ENCODE data around the gene ESR2. TPM values are rescaled to one million over a fixed set of nuclear protein-coding genes. Genes with fewer than 3 reads are reported as not detected.
"Not testable (repeated sequence)": the region's sequence is repeated elsewhere in the genome, so short reads cannot be mapped to it uniquely, and the experiment has no call there.

Gene ESR2
- under 1 TPM; 0.14 to 0.39 TPM for total RNA-seq

GRCh38 chr14:64293976-64294671 lies at the start of gene ESR2:
Gene ESR2, minus strand, starts transcription at chr14:64294371. Its CDS starts 11,386 bp downstream, at chr14:64282985.
- peak in 1 of 2 donors; percentile 3 for ATAC-seq
- no peaks in the 10 kb centered on the region for H3K9me3 Mint-ChIP-seq
- peak within 1 kb of the TSS in 1 of 2 donors; percentile 62 for H3K27ac Mint-ChIP-seq
- DNase-seq (ENCODE audit: low spot score in 2 of 2) = peak in 1 of 2 donors; percentile 21
- H3K36me3 Mint-ChIP-seq = no peaks in the 10 kb centered on the region

DNA sequence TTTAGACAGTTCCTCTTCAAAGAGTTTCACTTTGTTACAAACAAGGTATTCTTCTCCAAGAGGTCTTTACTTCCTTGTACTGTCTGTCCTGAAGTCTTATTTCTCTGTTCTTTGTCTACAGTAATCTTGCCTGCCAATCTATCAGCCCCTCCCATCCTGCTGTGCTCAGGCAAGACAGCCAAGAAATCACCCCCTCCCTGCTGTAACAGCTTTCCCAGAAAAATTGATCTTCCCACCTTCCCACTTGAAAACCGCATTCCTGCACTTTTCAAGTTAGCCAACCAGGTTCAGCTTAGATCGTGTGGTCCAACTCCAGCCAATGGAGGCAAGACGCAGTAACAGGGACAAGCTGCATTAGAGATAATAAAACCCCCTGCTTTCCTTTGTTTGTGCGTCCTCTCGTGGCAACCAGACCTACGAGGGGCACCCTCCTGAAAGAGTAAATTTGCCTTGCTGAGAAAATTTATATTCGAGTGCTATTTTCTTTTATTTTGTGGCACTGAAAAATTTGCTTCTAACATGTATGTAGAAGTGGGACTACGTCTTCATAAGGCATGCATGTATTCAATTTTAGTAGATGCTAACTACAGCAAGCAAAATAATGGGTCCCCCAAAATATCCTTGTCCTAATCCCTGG lies 46.5 kb upstream of the ESR2 start:
- Mint-ChIP-seq H3K27ac (peak overlapping the region in 1 of 2 donors; percentile 54), H3K9me3 (peaks cover 8 to 11% of the 10 kb centered on the region in 2 donors), H3K36me3 (peaks cover 7 to 9% of the 10 kb centered on the region in 2 donors)
- DNase-seq (ENCODE audit: low spot score in 2 of 2) = no peak
- no peak for ATAC-seq

GRCh38 chr14:64338616-64339316 lies 44.6 kb upstream of the ESR2 start:
- Mint-ChIP-seq H3K9me3 (peaks cover 8 to 11% of the 10 kb centered on the region in 2 donors), H3K36me3 (peaks cover 7 to 9% of the 10 kb centered on the region in 2 donors), H3K27ac (peak overlapping the region; percentile 90 to 98)
- ATAC-seq (peak; percentile 93), DNase-seq (ENCODE audit: low spot score in 2 of 2) (peak; percentile 81 to 95)

- peak; percentile 70 to 74 for ATAC-seq
- H3K9me3 Mint-ChIP-seq = peaks cover 8 to 11% of the 10 kb centered on the region in 2 donors
- DNase-seq (ENCODE audit: low spot score in 2 of 2) = peak; percentile 63 to 67
- H3K27ac Mint-ChIP-seq = peak overlapping the region; percentile 90 to 98
- H3K36me3 Mint-ChIP-seq = peaks cover 7 to 9% of the 10 kb centered on the region in 2 donors
Measured at GRCh38 chr14:64337888-64338615, 43.9 kb upstream of the ESR2 start.

DNA sequence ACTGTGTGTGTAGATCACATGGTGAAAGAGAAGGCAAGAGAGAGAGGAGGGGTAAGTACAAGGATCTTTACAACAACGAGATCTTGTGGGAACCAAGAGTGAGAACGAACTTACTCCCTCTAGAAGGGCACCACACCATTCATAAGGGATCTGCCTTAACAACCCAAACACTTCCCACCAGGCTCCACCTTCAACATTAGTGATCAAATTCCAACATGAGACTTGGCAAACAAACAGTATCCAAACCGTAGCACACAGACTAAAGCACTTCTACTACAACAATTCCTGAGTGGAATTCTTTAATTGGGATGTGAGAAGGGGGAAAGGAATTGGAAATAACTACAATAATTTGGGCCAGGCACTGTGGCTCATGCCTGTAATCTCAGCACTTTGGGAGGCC lies 35.0 kb upstream of the ESR2 start:
- ATAC-seq (no peak), DNase-seq (ENCODE audit: low spot score in 2 of 2) (no peak)
- H3K27ac Mint-ChIP-seq = no peak overlapping the region
- H3K9me3 Mint-ChIP-seq = no peaks in the 10 kb centered on the region
- H3K36me3 Mint-ChIP-seq = no peaks in the 10 kb centered on the region

DNA sequence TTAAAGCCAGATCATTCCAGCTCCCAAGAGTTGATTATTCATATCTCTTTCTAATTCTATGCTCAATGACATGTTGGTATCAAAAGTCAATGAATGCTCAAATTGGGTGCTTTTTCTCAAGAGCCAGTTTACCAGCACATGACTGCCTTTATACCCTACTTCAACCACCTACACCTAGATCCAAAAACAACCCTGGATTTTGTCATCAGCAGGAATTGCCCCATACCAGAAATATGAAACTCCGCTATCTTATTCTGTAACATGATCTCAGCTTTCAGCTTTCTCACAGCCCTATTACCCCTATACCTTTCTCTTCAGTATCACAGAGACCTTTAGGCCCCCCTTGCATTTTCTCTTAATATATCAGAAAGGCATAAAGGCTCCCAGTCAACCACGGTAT lies 32.3 kb upstream of the ESR2 start:
- DNase-seq (ENCODE audit: low spot score in 2 of 2) (no peak), ATAC-seq (no peak)
- no peaks in the 10 kb centered on the region for H3K36me3 Mint-ChIP-seq
- H3K27ac Mint-ChIP-seq = no peak overlapping the region
- H3K9me3 Mint-ChIP-seq = no peaks in the 10 kb centered on the region

GRCh38 chr14:64324895-64325294 lies 30.7 kb upstream of the ESR2 start:
- Mint-ChIP-seq H3K36me3 (no peaks in the 10 kb centered on the region), H3K9me3 (no peaks in the 10 kb centered on the region), H3K27ac (no peak overlapping the region)
- no peak for ATAC-seq
- no peak for DNase-seq (ENCODE audit: low spot score in 2 of 2)

GRCh38 chr14:64324461-64324860 lies 30.3 kb upstream of the ESR2 start:
- ATAC-seq (no peak), DNase-seq (ENCODE audit: low spot score in 2 of 2) (no peak)
- Mint-ChIP-seq H3K9me3 (no peaks in the 10 kb centered on the region), H3K36me3 (no peaks in the 10 kb centered on the region), H3K27ac (no peak overlapping the region)

DNA sequence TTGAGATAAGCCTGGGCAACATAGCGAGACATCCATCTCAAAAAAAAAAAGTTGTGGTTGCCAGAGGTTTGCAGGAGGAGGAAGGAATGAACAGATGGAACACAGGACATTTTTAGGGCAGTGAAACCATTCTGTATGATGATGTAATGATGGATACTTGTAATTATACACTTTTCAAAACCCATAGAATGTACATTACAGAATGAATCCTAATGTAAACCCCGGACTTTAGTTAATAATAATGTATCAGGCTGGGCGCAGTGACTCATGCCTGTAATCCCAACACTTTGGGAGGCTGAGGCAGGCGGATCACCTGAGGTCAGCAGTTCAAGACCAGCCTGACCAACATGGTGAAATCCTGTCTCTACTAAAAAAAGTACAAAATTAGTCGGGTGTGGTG lies 26.2 kb upstream of the ESR2 start:
- not testable (repeated sequence) for H3K9me3 Mint-ChIP-seq; H3K36me3 Mint-ChIP-seq; ATAC-seq; H3K27ac Mint-ChIP-seq; DNase-seq (ENCODE audit: low spot score in 2 of 2)

GRCh38 chr14:64318695-64319094 lies 24.5 kb upstream of the ESR2 start:
- not testable (repeated sequence) for DNase-seq (ENCODE audit: low spot score in 2 of 2); ATAC-seq; H3K9me3 Mint-ChIP-seq; H3K36me3 Mint-ChIP-seq; H3K27ac Mint-ChIP-seq

GRCh38 chr14:64303471-64303917 lies 9.3 kb upstream of the ESR2 start:
- ATAC-seq (peak; percentile 60 to 67), DNase-seq (ENCODE audit: low spot score in 2 of 2) (no peak)
- H3K36me3 Mint-ChIP-seq = no peaks in the 10 kb centered on the region
- no peaks in the 10 kb centered on the region for H3K9me3 Mint-ChIP-seq
- H3K27ac Mint-ChIP-seq = no peak overlapping the region

GRCh38 chr14:64298773-64299172 lies 4.6 kb upstream of the ESR2 start:
- no peak for DNase-seq (ENCODE audit: low spot score in 2 of 2)
- no peak overlapping the region for H3K27ac Mint-ChIP-seq

GRCh38 chr14:64296561-64296960 lies 2.4 kb upstream of the ESR2 start:
- peak; percentile 26 to 58 for ATAC-seq
- no peak for DNase-seq (ENCODE audit: low spot score in 2 of 2)
- no peaks in the 10 kb centered on the region for H3K9me3 Mint-ChIP-seq
- H3K27ac Mint-ChIP-seq = no peak overlapping the region
- H3K36me3 Mint-ChIP-seq = no peaks in the 10 kb centered on the region

More at GRCh38 chr14:64298773-64299172, 4.6 kb upstream of the ESR2 start:
- no peaks in the 10 kb centered on the region for H3K36me3 Mint-ChIP-seq
- H3K9me3 Mint-ChIP-seq = no peaks in the 10 kb centered on the region
- ATAC-seq = no peak

- no peaks in the 10 kb centered on the region for H3K36me3 Mint-ChIP-seq
- DNase-seq (ENCODE audit: low spot score in 2 of 2) (peak; percentile 75 to 96), ATAC-seq (peak; percentile 79 to 87)
- H3K27ac Mint-ChIP-seq = peak overlapping the region in 1 of 2 donors; percentile 62
- H3K9me3 Mint-ChIP-seq = no peaks in the 10 kb centered on the region
Measured at GRCh38 chr14:64294672-64295413, 672 bp upstream of the ESR2 start.

DNA sequence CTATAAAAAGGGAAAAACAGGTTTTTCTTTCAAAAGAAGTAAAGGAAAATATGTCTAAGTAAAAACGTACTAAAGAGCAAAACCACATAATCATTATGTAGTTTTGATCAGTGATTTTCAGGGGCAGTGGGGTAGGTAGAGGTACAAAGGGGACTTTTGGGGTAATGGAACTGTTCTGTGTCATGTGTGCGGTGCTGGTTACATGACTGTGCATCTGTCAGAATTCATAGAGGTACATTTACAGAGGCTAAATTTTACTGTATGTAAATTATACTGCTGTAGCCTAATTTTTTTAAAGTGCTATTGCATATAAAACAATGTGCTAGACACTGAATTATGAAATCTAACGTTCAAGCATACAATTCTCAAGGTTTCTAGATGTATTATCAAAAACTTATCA lies 2.0 kb downstream of the ESR2 start:
- Mint-ChIP-seq H3K36me3 (no peaks in the 10 kb centered on the region), H3K9me3 (no peaks in the 10 kb centered on the region), H3K27ac (no peak overlapping the region)
- DNase-seq (ENCODE audit: low spot score in 2 of 2) = no peak
- ATAC-seq = no peak

DNA sequence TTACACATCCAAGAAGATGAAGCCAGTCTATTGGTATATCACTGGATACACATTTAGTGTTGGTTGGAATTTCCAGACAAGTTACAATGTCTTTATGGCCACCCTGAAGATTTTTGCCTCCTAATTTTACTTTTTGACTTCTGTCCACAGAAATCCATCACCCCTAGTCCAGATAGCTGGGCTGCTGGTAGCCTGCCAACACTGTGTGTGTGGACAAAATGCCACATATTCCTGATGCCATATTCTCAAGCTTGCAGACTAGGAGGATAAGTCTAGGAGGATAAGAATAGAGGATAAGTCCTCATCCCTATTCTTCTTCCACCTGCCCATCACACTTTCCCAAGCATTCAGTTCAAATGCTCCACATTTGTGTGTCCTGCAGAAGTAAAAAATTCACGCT lies 4.6 kb downstream of the ESR2 start:
- H3K27ac Mint-ChIP-seq = no peak overlapping the region
- no peaks in the 10 kb centered on the region for H3K9me3 Mint-ChIP-seq
- H3K36me3 Mint-ChIP-seq = no peaks in the 10 kb centered on the region
- no peak for DNase-seq (ENCODE audit: low spot score in 2 of 2)
- ATAC-seq = no peak
